Smooth muscle cell (in vitro differentiated cells): ENCODE data around the gene DYNC2H1. TPM values are rescaled to one million over a fixed set of nuclear protein-coding genes. Genes with fewer than 3 reads are reported as not detected.

Source experiments
- DNase-seq: peaks from one replicate; lab custom pipeline; 2025; ENCODE audit not compliant: unreplicated experiment; lab: John Stamatoyannopoulos, UW
- H2AFZ ChIP-seq: fragments of 200-600 bp; sonication (generic); 2 replicates; pipeline ENCODE4 v1.6.0; 2016; ENCODE audit warnings: antibody characterized with exemption, low read depth, mild to moderate bottlenecking
- H3F3A ChIP-seq: fragments of 200-600 bp; sonication (generic); 2 replicates; pipeline ENCODE4 v1.6.0; 2017; ENCODE audit warnings: antibody characterized with exemption, low read depth
- H3K27ac ChIP-seq: fragments of 200-600 bp; sonication (generic); 2 replicates; pipeline ENCODE4 v1.5.1; 2016; ENCODE audit warnings: low read depth, mild to moderate bottlenecking
- H3K27me3 ChIP-seq: fragments of 200-600 bp; sonication (generic); 2 replicates; pipeline ENCODE4 v1.6.1; 2016; ENCODE audit warnings: low read depth, mild to moderate bottlenecking
- H3K36me3 ChIP-seq: fragments of 200-600 bp; sonication (generic); 2 replicates; pipeline ENCODE4 v1.5.1; 2016; ENCODE audit warnings: low read depth
- H3K4me1 ChIP-seq: fragments of 200-600 bp; sonication (generic); 2 replicates; pipeline ENCODE4 v1.5.1; 2016; ENCODE audit warnings: low read depth
- H3K4me2 ChIP-seq: fragments of 200-600 bp; sonication (generic); 2 replicates; pipeline ENCODE4 v1.6.0; 2016; ENCODE audit warnings: mild to moderate bottlenecking
- H3K4me3 ChIP-seq: fragments of 200-600 bp; sonication (generic); 2 replicates; pipeline ENCODE4 v1.5.1; 2016; ENCODE audit warnings: mild to moderate bottlenecking
- H3K79me2 ChIP-seq: fragments of 200-600 bp; sonication (generic); 2 replicates; pipeline ENCODE4 v1.6.0; 2016; ENCODE audit warnings: low read depth, mild to moderate bottlenecking
- H3K9ac ChIP-seq: fragments of 200-600 bp; sonication (generic); 2 replicates; pipeline ENCODE4 v1.6.0; 2016; ENCODE audit warnings: low read depth
- H3K9me3 ChIP-seq: fragments of 200-600 bp; sonication (generic); replicated peaks from 2 replicates; pipeline ENCODE4 v1.5.1; 2016; ENCODE audit warnings: low read depth
- H4K20me1 ChIP-seq: fragments of 200-600 bp; sonication (generic); 2 replicates; pipeline ENCODE4 v1.6.0; 2016; ENCODE audit warnings: low read depth
- CTCF ChIP-seq: fragments of 200-600 bp; sonication (generic); IDR thresholded peaks from 2 replicates; pipeline ENCODE4 v1.5.1; 2017; ENCODE audit warnings: borderline replicate concordance, mild to moderate bottlenecking, antibody characterized with exemption; ENCODE audit not compliant: insufficient read depth, poor library complexity, severe bottlenecking
- WGBS: methylation state at CpG from one replicate; pipeline ENCODE4 v1.1.7; 2016; ENCODE audit warnings: low lambda C conversion rate; 5-methylcytosine and 5-hydroxymethylcytosine counted together
- polyA plus RNA-seq: library from polyadenylated mRNA; unstranded; fragments of >200 nt; fragmentation: Nextera tagmentation; extraction: Ambion mirVana; gene quantifications from 2 replicates; pipeline ENCODE4 v1.2.1, GENCODE V29; 2016
- total RNA-seq: library from RNA; depleted of rRNA; stranded (reverse); fragments of >200 nt; gene quantifications from 2 replicates; pipeline ENCODE4 v1.2.3, GENCODE V29; 2014

The DYNC2H1 gene
- total and polyA plus RNA-seq, 2 experiments from 2014 or later, result 2.3 to 10.8 TPM

GRCh38 chr11:103380031-103380430 is 270.8 kb downstream of the DYNC2H1 start:
- Histone ChIP-seq H3K9ac (no peak overlapping the region), H3K27ac (no peak overlapping the region)

GRCh38 chr11:103384652-103385051 is 275.4 kb downstream of the DYNC2H1 start:
- Histone ChIP-seq H3K4me3 (no peak overlapping the region), H3F3A (no peaks in the 10 kb centered on the region), H3K4me1 (no peaks in the 10 kb centered on the region), H2AFZ (no peak overlapping the region), H3K27me3 (no peaks in the 10 kb centered on the region), H3K79me2 (no peaks in the 10 kb centered on the region), H3K9ac (no peak overlapping the region), H3K36me3 (no peaks in the 10 kb centered on the region), H4K20me1 (no peaks in the 10 kb centered on the region), H3K27ac (no peak overlapping the region), H3K4me2 (no peak overlapping the region), H3K9me3 (no peaks in the 10 kb centered on the region)
- DNase-seq, result no peak
- no peak for TF ChIP-seq CTCF

More at GRCh38 chr11:103380031-103380430, 270.8 kb downstream of the DYNC2H1 start:
- H3K36me3 ChIP-seq, result no peaks in the 10 kb centered on the region
- no peaks in the 10 kb centered on the region for H3K27me3 ChIP-seq
- no peak overlapping the region for H2AFZ ChIP-seq
- no peaks in the 10 kb centered on the region for H4K20me1 ChIP-seq
- H3F3A ChIP-seq, result no peaks in the 10 kb centered on the region
- no peaks in the 10 kb centered on the region for H3K9me3 ChIP-seq
- DNase-seq, result no peak
- no peaks in the 10 kb centered on the region for H3K4me1 ChIP-seq
- H3K79me2 ChIP-seq, result no peaks in the 10 kb centered on the region
- no peak for TF ChIP-seq CTCF
- H3K4me2 ChIP-seq, result no peak overlapping the region
- 66% methylated on average over 3 of the region's 3 CpGs for WGBS
- no peak overlapping the region for H3K4me3 ChIP-seq

- H3K36me3 ChIP-seq, result no peaks in the 10 kb centered on the region
- no peak overlapping the region for H3K27ac ChIP-seq
- no peaks in the 10 kb centered on the region for H4K20me1 ChIP-seq
- H3K4me1 ChIP-seq, result no peaks in the 10 kb centered on the region
- no peak for TF ChIP-seq CTCF
- H3K9ac ChIP-seq, result no peak overlapping the region
- no peaks in the 10 kb centered on the region for H3K9me3 ChIP-seq
- no peak for DNase-seq
- H3K4me3 ChIP-seq, result no peak overlapping the region
- H3K27me3 ChIP-seq, result no peaks in the 10 kb centered on the region
- no peaks in the 10 kb centered on the region for H3K79me2 ChIP-seq
- H3K4me2 ChIP-seq, result no peak overlapping the region
- no peak overlapping the region for H2AFZ ChIP-seq
- WGBS, result 48% methylated on average over 2 of the region's 2 CpGs
- H3F3A ChIP-seq, result no peaks in the 10 kb centered on the region
Measured at GRCh38 chr11:103395612-103396011, 286.4 kb downstream of the DYNC2H1 start.

- H3K4me3 ChIP-seq, result no peak overlapping the region
- no peak overlapping the region for H3K27ac ChIP-seq
- DNase-seq, result no peak
- H4K20me1 ChIP-seq, result no peaks in the 10 kb centered on the region
- H3K4me2 ChIP-seq, result no peak overlapping the region
- no peaks in the 10 kb centered on the region for H3F3A ChIP-seq
- no peak overlapping the region for H3K9ac ChIP-seq
- no peak overlapping the region for H2AFZ ChIP-seq
- no peaks in the 10 kb centered on the region for H3K79me2 ChIP-seq
- no peaks in the 10 kb centered on the region for H3K27me3 ChIP-seq
- no peaks in the 10 kb centered on the region for H3K9me3 ChIP-seq
- no peaks in the 10 kb centered on the region for H3K4me1 ChIP-seq
- H3K36me3 ChIP-seq, result no peaks in the 10 kb centered on the region
- TF ChIP-seq CTCF, result no peak
- WGBS, result 83% methylated on average over 2 of the region's 2 CpGs
Measured at GRCh38 chr11:103396237-103396636, 287.0 kb downstream of the DYNC2H1 start.
